Progenitor cell of endocrine pancreas (in vitro differentiated cells): ENCODE measurements around the gene KRT5. TPM values are rescaled to one million over a fixed set of nuclear protein-coding genes. Genes with fewer than 3 reads are reported as not detected.

ENCODE experiments used
- DNase-seq: peaks from one replicate; pipeline ENCODE4 v3.0.0; 2021; ENCODE audit warnings: low spot score; ENCODE audit not compliant: unreplicated experiment
- H3K27ac Mint-ChIP-seq: 2 replicates; pipeline ENCODE4 v1.8.0; 2021; ENCODE audit warnings: mild to moderate bottlenecking, moderate library complexity, mixed read lengths
- H3K27me3 Mint-ChIP-seq: 2 replicates; pipeline ENCODE4 v1.8.0; 2021; ENCODE audit warnings: mixed read lengths
- H3K36me3 Mint-ChIP-seq: 2 replicates; pipeline ENCODE4 v1.8.0; 2022; ENCODE audit warnings: mixed read lengths; ENCODE audit not compliant: insufficient read depth
- H3K4me1 Mint-ChIP-seq: 2 replicates; pipeline ENCODE4 v1.8.0; 2021; ENCODE audit warnings: low read depth, mixed read lengths
- H3K4me3 Mint-ChIP-seq: 2 replicates; pipeline ENCODE4 v1.8.0; 2021; ENCODE audit warnings: low read depth, mild to moderate bottlenecking, moderate library complexity, mixed read lengths
- H3K9me3 Mint-ChIP-seq: 2 replicates; pipeline ENCODE4 v1.8.0; 2021; ENCODE audit warnings: low read depth, mixed read lengths
- CTCF ChIP-seq: fragments of 200-600 bp; sonication (generic); IDR thresholded peaks from one replicate; pipeline ENCODE4 v1.5.0; 2021; ENCODE audit warnings: antibody characterized with exemption, mild to moderate bottlenecking; ENCODE audit not compliant: unreplicated experiment
- total RNA-seq: library from RNA; stranded (reverse); gene quantifications from 2 replicates; pipeline ENCODE4 v1.2.1, GENCODE V29; 2021

Gene KRT5
- total RNA-seq, 1 donor from 2014 or later = not detected

- Mint-ChIP-seq H3K36me3 (no peaks in the 10 kb centered on the region), H3K4me3 (no peak overlapping the region), H3K9me3 (no peaks in the 10 kb centered on the region), H3K27ac (no peak overlapping the region), H3K4me1 (no peaks in the 10 kb centered on the region), H3K27me3 (peaks cover 57% of the 10 kb centered on the region)
- TF ChIP-seq CTCF = no peak
- DNase-seq = no peak
These were observed 31.9 kb upstream of the KRT5 start for GRCh38 chr12:52552055-52552454.

GRCh38 chr12:52551216-52551865 lies 31.1 kb upstream of the KRT5 start:
- no peak overlapping the region for H3K27ac Mint-ChIP-seq
- no peaks in the 10 kb centered on the region for H3K36me3 Mint-ChIP-seq
- H3K27me3 Mint-ChIP-seq = peaks cover 61% of the 10 kb centered on the region
- H3K4me1 Mint-ChIP-seq = no peaks in the 10 kb centered on the region
- no peak overlapping the region for H3K4me3 Mint-ChIP-seq
- no peak for TF ChIP-seq CTCF
- no peaks in the 10 kb centered on the region for H3K9me3 Mint-ChIP-seq
- DNase-seq = no peak

GRCh38 chr12:52546126-52546525 lies 25.9 kb upstream of the KRT5 start:
- no peak for DNase-seq
- H3K36me3 Mint-ChIP-seq = no peaks in the 10 kb centered on the region
- peaks cover 37% of the 10 kb centered on the region for H3K27me3 Mint-ChIP-seq
- no peak overlapping the region for H3K4me3 Mint-ChIP-seq
- TF ChIP-seq CTCF = no peak
- H3K4me1 Mint-ChIP-seq = no peaks in the 10 kb centered on the region
- H3K27ac Mint-ChIP-seq = no peak overlapping the region
- H3K9me3 Mint-ChIP-seq = no peaks in the 10 kb centered on the region

- DNase-seq = no peak
- peaks cover 29% of the 10 kb centered on the region for H3K27me3 Mint-ChIP-seq
- TF ChIP-seq CTCF = no peak
- no peaks in the 10 kb centered on the region for H3K9me3 Mint-ChIP-seq
- no peak overlapping the region for H3K27ac Mint-ChIP-seq
- H3K4me3 Mint-ChIP-seq = no peak overlapping the region
- no peaks in the 10 kb centered on the region for H3K4me1 Mint-ChIP-seq
- H3K36me3 Mint-ChIP-seq = no peaks in the 10 kb centered on the region
These were observed 24.0 kb upstream of the KRT5 start for GRCh38 chr12:52543985-52544883.

- no peak for DNase-seq
- Mint-ChIP-seq H3K27me3 (peaks cover 23% of the 10 kb centered on the region), H3K4me3 (no peak overlapping the region), H3K36me3 (no peaks in the 10 kb centered on the region), H3K9me3 (no peaks in the 10 kb centered on the region), H3K27ac (no peak overlapping the region), H3K4me1 (no peaks in the 10 kb centered on the region)
- TF ChIP-seq CTCF = no peak
These were observed 22.7 kb upstream of the KRT5 start for GRCh38 chr12:52542785-52543318.
